ENCODE measurements around the gene CXCL14. TPM values are rescaled to one million over a fixed set of nuclear protein-coding genes. Genes with fewer than 3 reads are reported as not detected.

Gene CXCL14
- polyA plus RNA-seq, 1 experiment = not detected

DNA sequence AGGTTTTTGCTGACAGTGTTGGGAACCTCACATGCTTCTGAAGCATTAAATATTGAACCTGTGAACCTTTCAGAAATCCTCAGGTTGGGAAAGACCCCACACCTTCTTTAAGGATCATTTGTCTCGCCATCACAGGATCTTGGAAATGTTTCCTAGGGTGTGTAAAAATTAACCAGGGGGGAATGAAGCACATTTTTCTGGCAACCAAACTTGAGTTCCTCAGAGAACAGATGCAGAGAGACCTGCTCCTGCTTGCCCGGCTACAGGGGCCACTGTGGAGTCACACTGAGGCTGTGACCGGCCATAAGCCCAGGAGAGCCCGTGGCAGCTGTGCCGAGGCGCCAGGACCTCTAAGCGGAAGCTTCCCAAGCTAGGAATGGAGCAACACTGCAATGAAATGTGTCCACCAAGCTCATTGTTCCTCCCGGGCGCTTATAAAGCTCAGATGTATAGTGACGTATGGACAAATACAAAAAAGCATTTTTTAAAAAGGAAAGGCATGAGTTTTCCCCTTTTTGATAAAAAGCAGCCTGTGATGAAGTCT lies 7.7 kb downstream of the CXCL14 start:
- TF ChIP-seq, protein P1, sequence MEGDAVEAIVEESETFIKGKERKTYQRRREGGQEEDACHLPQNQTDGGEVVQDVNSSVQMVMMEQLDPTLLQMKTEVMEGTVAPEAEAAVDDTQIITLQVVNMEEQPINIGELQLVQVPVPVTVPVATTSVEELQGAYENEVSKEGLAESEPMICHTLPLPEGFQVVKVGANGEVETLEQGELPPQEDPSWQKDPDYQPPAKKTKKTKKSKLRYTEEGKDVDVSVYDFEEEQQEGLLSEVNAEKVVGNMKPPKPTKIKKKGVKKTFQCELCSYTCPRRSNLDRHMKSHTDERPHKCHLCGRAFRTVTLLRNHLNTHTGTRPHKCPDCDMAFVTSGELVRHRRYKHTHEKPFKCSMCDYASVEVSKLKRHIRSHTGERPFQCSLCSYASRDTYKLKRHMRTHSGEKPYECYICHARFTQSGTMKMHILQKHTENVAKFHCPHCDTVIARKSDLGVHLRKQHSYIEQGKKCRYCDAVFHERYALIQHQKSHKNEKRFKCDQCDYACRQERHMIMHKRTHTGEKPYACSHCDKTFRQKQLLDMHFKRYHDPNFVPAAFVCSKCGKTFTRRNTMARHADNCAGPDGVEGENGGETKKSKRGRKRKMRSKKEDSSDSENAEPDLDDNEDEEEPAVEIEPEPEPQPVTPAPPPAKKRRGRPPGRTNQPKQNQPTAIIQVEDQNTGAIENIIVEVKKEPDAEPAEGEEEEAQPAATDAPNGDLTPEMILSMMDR (IDR thresholded peaks at IDR 0.05; ENCODE audit: low read depth, low read length) = no peak
- H3K9me3 ChIP-seq (ENCODE audit: control insufficient read depth, insufficient read depth, low read length) = no peaks in the 10 kb centered on the region; the same call in 1 of the 2 replicates
- H3K27ac ChIP-seq (ENCODE audit: low read depth, low read length) = no peak overlapping the region
- CTCF ChIA-PET = interaction anchor here (1.5 to 26.4 kb wide), 4 partner anchors 10 to 104 kb away, joined by 4 to 1313 read pairs (median 106); no protein-coding TSS in a partner anchor
- peaks cover 16% of the 10 kb centered on the region for H3K27me3 ChIP-seq (ENCODE audit: control insufficient read depth, insufficient read depth, low read length)
- H3K4me3 ChIP-seq (ENCODE audit: low read depth, low read length) = no peak overlapping the region
- POLR2A ChIA-PET = no interaction called here
- no peak for DNase-seq (ENCODE audit: low read depth, low spot score)

DNA sequence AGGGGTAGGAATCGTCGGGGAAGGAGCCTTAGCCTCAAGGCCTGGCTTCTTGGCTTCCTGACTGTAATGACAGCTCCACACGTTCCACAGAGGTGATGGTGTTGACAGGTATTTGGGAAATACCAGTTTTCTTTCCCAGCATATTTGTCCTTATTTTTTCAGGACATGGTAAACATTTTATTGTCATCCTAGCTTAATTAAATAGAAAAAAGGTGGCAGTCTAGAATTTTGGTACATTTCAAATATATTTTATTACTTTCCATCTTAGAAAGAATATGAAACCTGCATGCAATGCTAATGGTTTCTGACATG lies 8.4 kb downstream of the CXCL14 start:
- H3K27me3 ChIP-seq (ENCODE audit: control insufficient read depth, insufficient read depth, low read length) = peaks cover 13% of the 10 kb centered on the region
- POLR2A ChIA-PET = no interaction called here
- no peak overlapping the region for H3K4me3 ChIP-seq (ENCODE audit: low read depth, low read length)

DNA sequence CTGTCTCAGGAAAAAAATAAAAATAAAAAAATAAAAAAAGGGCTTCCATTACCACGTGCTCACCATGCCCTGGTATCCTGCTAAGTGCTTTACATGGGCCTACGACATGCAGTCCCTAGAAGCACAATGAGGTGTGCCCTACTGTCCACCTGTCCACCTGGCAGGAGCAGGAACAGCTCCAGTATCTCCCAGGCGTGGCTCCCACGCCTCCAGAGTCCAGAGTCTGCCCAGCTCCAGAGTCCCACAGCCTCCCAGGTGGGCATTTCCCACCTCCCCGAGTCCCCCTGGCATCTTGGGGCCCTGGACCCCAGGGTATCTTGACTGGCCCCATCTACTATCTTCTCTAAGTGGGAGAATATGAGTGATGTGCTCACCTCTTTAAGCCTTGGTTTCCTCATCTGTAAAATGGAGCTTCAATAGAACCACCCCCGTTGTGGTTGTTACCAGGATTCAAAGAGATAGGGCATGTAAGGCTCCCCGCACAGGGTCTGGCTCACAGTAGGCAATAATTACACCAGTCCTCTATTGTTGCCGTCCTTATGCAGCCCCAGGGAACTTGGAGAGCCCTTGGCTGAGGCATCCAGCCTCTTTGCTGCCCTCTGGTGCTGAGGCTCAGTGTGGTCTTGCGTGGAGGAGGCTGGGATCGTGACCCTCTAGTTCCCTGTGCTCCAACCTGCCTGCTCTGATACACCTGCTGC lies 8.9 kb downstream of the CXCL14 start:
- H3K4me3 ChIP-seq (ENCODE audit: low read depth, low read length) = no peak overlapping the region
- no peaks in the 10 kb centered on the region; the same call in 1 of the 2 replicates for H3K9me3 ChIP-seq (ENCODE audit: control insufficient read depth, insufficient read depth, low read length)
- H3K27me3 ChIP-seq (ENCODE audit: control insufficient read depth, insufficient read depth, low read length) = peaks cover 13% of the 10 kb centered on the region
- no peak for DNase-seq (ENCODE audit: low read depth, low spot score)
- H3K27ac ChIP-seq (ENCODE audit: low read depth, low read length) = no peak overlapping the region
- TF ChIP-seq, protein P1 (IDR thresholded peaks at IDR 0.05; ENCODE audit: low read depth, low read length) = peak; percentile 61
- POLR2A ChIA-PET = no interaction called here
- CTCF ChIA-PET = interaction anchor here (0.7 to 26.4 kb wide), 9 partner anchors 9 to 260 kb away, joined by 3 to 1313 read pairs (median 3); no protein-coding TSS in a partner anchor

More for the DNA sequence above, 8.4 kb downstream of the CXCL14 start:
- TF ChIP-seq, protein P1 (IDR thresholded peaks at IDR 0.05; ENCODE audit: low read depth, low read length) = no peak
- no peak for DNase-seq (ENCODE audit: low read depth, low spot score)
- CTCF ChIA-PET = interaction anchor here (0.7 to 26.4 kb wide), 7 partner anchors 9 to 103 kb away, joined by 3 to 1313 read pairs (median 4); no protein-coding TSS in a partner anchor
- Histone ChIP-seq H3K9me3 (ENCODE audit: control insufficient read depth, insufficient read depth, low read length) (no peaks in the 10 kb centered on the region; the same call in 1 of the 2 replicates), H3K27ac (ENCODE audit: low read depth, low read length) (no peak overlapping the region)

DNA sequence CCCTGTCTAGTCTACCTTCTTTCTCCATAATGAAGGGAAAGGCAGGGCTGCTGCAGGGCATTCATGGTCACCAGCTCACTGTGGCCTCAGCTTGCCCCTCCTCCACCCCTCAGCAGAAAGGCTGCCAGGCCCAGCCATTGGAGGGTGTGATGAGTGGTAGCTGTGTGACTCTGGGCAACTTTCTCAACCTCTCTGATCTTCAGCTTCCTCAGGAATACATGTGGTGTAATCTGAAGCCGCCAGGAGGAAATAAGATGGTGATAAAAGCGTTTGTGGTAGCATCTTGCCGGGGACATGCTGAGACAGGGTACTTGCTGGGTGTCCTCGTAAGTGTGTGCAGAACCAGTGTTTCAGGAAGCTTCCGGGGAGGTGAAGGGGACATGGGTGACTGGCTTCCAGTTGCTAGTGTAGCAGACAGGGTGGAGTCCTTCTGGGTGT lies 9.8 kb downstream of the CXCL14 start:
- H3K27me3 ChIP-seq (ENCODE audit: control insufficient read depth, insufficient read depth, low read length) = peaks cover 17% of the 10 kb centered on the region
- H3K27ac ChIP-seq (ENCODE audit: low read depth, low read length) = no peak overlapping the region
- ChIA-PET POLR2A (no interaction called here), CTCF (interaction anchor here (0.7 to 26.4 kb wide), 5 partner anchors 8 to 261 kb away, joined by 3 to 1313 read pairs (median 29); no protein-coding TSS in a partner anchor)
- no peaks in the 10 kb centered on the region; the same call in 1 of the 2 replicates for H3K9me3 ChIP-seq (ENCODE audit: control insufficient read depth, insufficient read depth, low read length)
- DNase-seq (ENCODE audit: low read depth, low spot score) = no peak
- TF ChIP-seq, protein P1 (IDR thresholded peaks at IDR 0.05; ENCODE audit: low read depth, low read length) = no peak
- H3K4me3 ChIP-seq (ENCODE audit: low read depth, low read length) = no peak overlapping the region

DNA sequence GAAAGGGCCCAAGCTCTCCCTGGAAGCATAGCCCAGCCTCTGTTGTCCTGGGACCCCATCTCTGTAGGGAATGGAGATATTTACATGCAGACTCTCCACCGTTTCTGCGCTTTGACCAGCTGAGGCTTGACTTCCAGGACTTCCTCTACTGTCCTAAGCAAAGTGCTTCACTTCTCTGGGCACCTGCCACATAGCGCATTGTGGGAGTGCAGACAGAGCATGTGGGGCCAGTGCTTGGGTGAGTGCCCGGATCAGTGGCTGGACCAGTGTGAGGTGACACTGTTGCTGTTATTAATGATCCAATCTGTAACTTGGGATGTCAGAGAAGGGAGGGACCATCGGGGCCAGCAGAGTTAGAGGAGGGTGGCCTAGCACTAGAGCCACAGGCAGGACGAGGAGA lies 10.5 kb downstream of the CXCL14 start:
- TF ChIP-seq, protein P1 (IDR thresholded peaks at IDR 0.05; ENCODE audit: low read depth, low read length) = no peak
- CTCF ChIA-PET = interaction anchor here (3.1 to 26.4 kb wide), 5 partner anchors 7 to 263 kb away, joined by 12 to 1313 read pairs (median 112); partner anchors contain the start of gene SLC25A48
- Histone ChIP-seq H3K4me3 (ENCODE audit: low read depth, low read length) (no peak overlapping the region), H3K27me3 (ENCODE audit: control insufficient read depth, insufficient read depth, low read length) (peaks cover 19% of the 10 kb centered on the region), H3K9me3 (ENCODE audit: control insufficient read depth, insufficient read depth, low read length) (no peaks in the 10 kb centered on the region; the same call in 1 of the 2 replicates), H3K27ac (ENCODE audit: low read depth, low read length) (no peak overlapping the region)
- DNase-seq (ENCODE audit: low read depth, low spot score) = no peak
- POLR2A ChIA-PET = no interaction called here

Data from AG04450 (cell line).